SK-N-MC (cell line): ENCODE results near the gene C1S.

Source experiments
- EZH2 ChIP-seq: fragments of 200-600 bp; sonication (generic); IDR thresholded peaks from one replicate; pipeline ENCODE4 v1.6.1; 2017; ENCODE audit warnings: antibody characterized with exemption
- POLR2AphosphoS5 ChIP-seq: IDR thresholded peaks from 2 replicates; pipeline ENCODE4 v1.6.1; 2012; ENCODE audit warnings: mild to moderate bottlenecking, low read depth, low read length, borderline replicate concordance

DNA sequence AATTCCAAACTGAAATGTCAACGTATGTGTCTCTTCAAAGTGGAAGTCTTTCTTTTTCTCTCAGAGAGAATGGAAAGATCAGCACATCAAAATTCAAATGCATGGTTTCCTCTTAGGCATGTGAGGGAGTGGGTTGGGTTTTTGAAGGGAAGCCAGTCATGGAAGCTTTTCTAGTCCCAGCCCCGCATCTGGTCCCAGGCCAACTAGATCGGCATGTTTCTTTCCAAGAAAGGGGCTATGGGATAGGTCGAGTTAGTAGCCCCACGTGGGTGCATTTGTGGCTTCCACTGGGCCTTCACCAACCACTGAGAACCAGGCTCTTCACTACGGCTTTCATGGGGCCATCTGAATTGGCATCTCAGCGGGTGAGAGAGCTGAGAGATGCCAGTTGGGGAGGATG lies 6.6 kb downstream of the C1S start:
- TF ChIP-seq POLR2AphosphoS5 (no peak), EZH2 (no peak)
